Panc1 (cell line): ENCODE data around the gene CHN1. TPM values are rescaled to one million over a fixed set of nuclear protein-coding genes. Genes with fewer than 3 reads are reported as not detected.

Source experiments
- ATAC-seq: fragments of 200-7000 bp; cut with Tn5 transposase; 2 replicates; pipeline ENCODE4 v1.9.1; 2020; ENCODE audit warnings: mild to moderate bottlenecking, moderate library complexity
- BruUV-seq: library from RNA; stranded (reverse); fragments of 400-500 nt; replicated peaks from 2 replicates; lab custom pipeline; 2021; lab: Mats Ljungman, UMichigan
- CTCF ChIA-PET: fragments of 300-600 bp; sonication (Branson Sonifier 250); formaldehyde crosslinking; loops from one replicate; lab custom pipeline; 2022; ENCODE audit warnings: antibody characterized with exemption; lab: Charles Lee
- POLR2A ChIA-PET: fragments of 300-600 bp; sonication (Branson Sonifier 250); formaldehyde crosslinking; loops from one replicate; lab custom pipeline; 2022; ENCODE audit warnings: antibody characterized with exemption; lab: Charles Lee
- DNase-seq: peaks from one replicate; pipeline ENCODE4 v3.0.0-alpha.2; 2010; ENCODE audit warnings: low read depth, low spot score
- H3K27ac ChIP-seq: 2 replicates; pipeline ENCODE4 v1.5.1; 2011; ENCODE audit warnings: mild to moderate bottlenecking, low read length, inconsistent platforms
- H3K27me3 ChIP-seq: fragments of 200-500 bp; sonication (Bioruptor generic); 2 replicates; pipeline ENCODE4 v1.6.0; 2014; ENCODE audit warnings: low read length, inconsistent platforms; ENCODE audit not compliant: control insufficient read depth, insufficient read depth
- H3K36me3 ChIP-seq: fragments of 200-500 bp; sonication (Bioruptor generic); 2 replicates; pipeline ENCODE4 v1.5.1; 2014; ENCODE audit warnings: inconsistent platforms, mild to moderate bottlenecking, low read length, moderate library complexity; ENCODE audit not compliant: control insufficient read depth, insufficient read depth
- H3K4me1 ChIP-seq: 2 replicates; pipeline ENCODE4 v1.5.1; 2011; ENCODE audit warnings: inconsistent platforms, mild to moderate bottlenecking, low read length, moderate library complexity; ENCODE audit not compliant: control insufficient read depth, insufficient read depth
- H3K4me3 ChIP-seq, 2 experiments: 2 replicates each; pipeline ENCODE4 v1.5.1; 2011 to 2012; ENCODE audit warnings: low read depth in 2 of 2, low read length in 2 of 2, mild to moderate bottlenecking in 2 of 2, inconsistent platforms in 1 of 2, moderate library complexity in 1 of 2
- H3K9me3 ChIP-seq: fragments of 200-500 bp; sonication (Bioruptor generic); 2 replicates; pipeline ENCODE4 v1.5.1; 2014; ENCODE audit warnings: low read depth, mild to moderate bottlenecking, inconsistent platforms, low read length, moderate library complexity; ENCODE audit not compliant: control insufficient read depth, insufficient read depth
- CTCF ChIP-seq: fragments of 450-650 bp; IDR thresholded peaks from 2 replicates; pipeline ENCODE4 v1.5.1; 2017; ENCODE audit warnings: mild to moderate bottlenecking
- POLR2AphosphoS5 ChIP-seq: IDR thresholded peaks from 2 replicates; pipeline ENCODE4 v1.6.1; 2012; ENCODE audit warnings: mild to moderate bottlenecking, low read depth, low read length, moderate library complexity
- REST ChIP-seq, 2 experiments: IDR thresholded peaks; 2 replicates each; pipeline ENCODE4 v1.6.1; 2011 to 2012; ENCODE audit warnings: low read depth in 2 of 2, control low read depth in 1 of 2, low read length in 1 of 2, mild to moderate bottlenecking in 1 of 2, moderate library complexity in 1 of 2; ENCODE audit not compliant: insufficient read depth in 1 of 2
- SIN3A ChIP-seq: IDR thresholded peaks from 2 replicates; pipeline ENCODE4 v1.6.1; 2012; ENCODE audit warnings: low read depth, mild to moderate bottlenecking, low read length, moderate library complexity, borderline replicate concordance; ENCODE audit not compliant: insufficient read depth
- TCF7L2 ChIP-seq: IDR thresholded peaks from 2 replicates; pipeline ENCODE4 v1.6.1; 2011; ENCODE audit warnings: mild to moderate bottlenecking, low read depth, low read length, inconsistent platforms
- in situ Hi-C: cut with HindIII; loops from 2 replicates; pipeline ENCODE4 v1.10.0; 2016; ENCODE audit warnings: low sequenced_read_pairs, low pct_unique_long_range_greater_than_20kb
- intact Hi-C: fragments of 100-400 bp; cut with micrococcal nuclease; formaldehyde crosslinking; loops from one replicate; pipeline ENCODE4 v1.10.0; 2022; ENCODE audit not compliant: unreplicated experiment
- total RNA-seq: library from RNA; stranded (reverse); gene quantifications from one replicate; pipeline ENCODE4 v1.2.1, GENCODE V29; 2021; ENCODE audit not compliant: unreplicated experiment

CHN1 gene
- total RNA-seq, 1 experiment from 2014 or later, result 20.8 TPM

DNA sequence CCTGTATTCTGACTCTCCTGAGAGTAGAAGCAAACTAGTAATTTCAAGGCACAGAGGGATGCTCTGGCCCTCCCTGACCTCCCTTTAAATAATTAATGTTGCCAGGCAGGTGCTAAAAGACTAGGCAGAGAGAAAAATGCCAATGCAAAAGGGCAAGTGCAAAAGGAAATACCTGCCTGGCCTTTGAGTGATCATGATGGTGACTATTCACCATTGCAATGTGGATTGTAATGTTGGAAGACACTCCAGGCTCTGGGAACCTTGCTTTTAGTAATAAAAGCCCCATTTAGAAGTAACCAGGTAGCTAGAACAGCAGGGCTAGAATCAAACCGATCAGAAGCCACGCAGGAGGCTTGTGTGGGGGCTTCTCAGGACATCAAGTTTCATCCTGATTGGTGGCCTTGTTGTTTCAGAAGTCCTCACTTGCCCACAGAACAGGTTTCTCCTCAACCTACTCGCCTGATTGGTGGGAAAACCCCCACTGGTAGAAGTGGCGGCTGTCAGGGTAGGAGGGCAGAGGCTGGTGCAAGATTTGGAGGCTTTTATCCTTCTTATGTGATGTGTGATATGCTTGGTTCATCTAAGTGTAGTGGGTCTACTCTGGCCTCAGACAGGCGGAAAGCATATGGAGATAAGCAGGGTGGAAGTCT lies 224.9 kb downstream of the CHN1 start:
- H3K27ac ChIP-seq, result no peak overlapping the region
- no peak for TF ChIP-seq SIN3A
- TF ChIP-seq REST (IDR thresholded peaks at IDR 0.05; ENCODE audit: insufficient read depth in 1 of 2, low read depth in 2 of 2, low read length in 1 of 2), result no peak
- no peak for TF ChIP-seq CTCF
- no peak for TF ChIP-seq TCF7L2
- TF ChIP-seq POLR2AphosphoS5, result no peak
- CTCF ChIA-PET, result interaction anchor here (1.1 kb wide), 1 partner anchor 9 kb away, joined by 5 read pairs; no protein-coding TSS in a partner anchor
- H3K4me3 ChIP-seq, result no peak overlapping the region
- H3K27me3 ChIP-seq, result no peaks in the 10 kb centered on the region
- no peaks in the 10 kb centered on the region for H3K4me1 ChIP-seq
- no peaks in the 10 kb centered on the region for H3K9me3 ChIP-seq
- intact Hi-C loops, result no loop called here
- POLR2A ChIA-PET, result no interaction called here
- no peaks in the 10 kb centered on the region for H3K36me3 ChIP-seq
- BruUV-seq, result no TSS peak
- in situ Hi-C loops, result loop anchor here (25.0 kb wide), 1 partner anchor 182 kb away; no protein-coding TSS in a partner anchor
- no peak for ATAC-seq
- no peak for DNase-seq

DNA sequence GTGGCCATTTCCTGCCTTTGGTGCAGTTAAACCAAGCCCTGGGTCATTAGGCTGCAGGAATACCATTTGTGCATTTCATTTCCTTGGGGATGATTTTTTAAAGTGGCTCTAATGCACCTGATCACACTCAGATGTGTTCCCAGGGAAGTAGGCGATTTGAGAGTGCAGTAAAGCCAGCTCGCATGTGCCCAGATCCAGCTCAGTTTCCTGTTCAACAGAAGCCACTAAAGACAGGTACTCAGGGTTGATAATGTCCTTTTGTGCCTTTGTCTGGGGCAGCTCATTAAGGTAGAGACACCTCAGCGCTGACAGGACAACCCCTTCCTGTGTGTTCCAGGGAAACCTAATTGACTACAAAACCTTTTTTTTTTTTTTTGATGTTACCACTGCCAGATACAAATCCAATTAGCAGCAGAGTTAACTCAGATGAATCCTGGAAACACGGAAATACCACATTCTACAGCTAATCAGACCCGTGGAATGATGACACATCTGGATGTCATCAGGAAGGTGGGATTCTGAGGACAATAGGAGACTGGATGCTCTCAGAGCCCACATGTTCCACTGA lies 225.7 kb downstream of the CHN1 start:
- ATAC-seq (no peak), DNase-seq (no peak)
- ChIA-PET CTCF (interaction anchor here (1.1 kb wide), 1 partner anchor 8 kb away, joined by 5 read pairs; no protein-coding TSS in a partner anchor), POLR2A (no interaction called here)
- no peak for TF ChIP-seq TCF7L2
- TF ChIP-seq SIN3A, result no peak
- TF ChIP-seq CTCF, result no peak
- no peak for TF ChIP-seq POLR2AphosphoS5
- TF ChIP-seq REST (IDR thresholded peaks at IDR 0.05; ENCODE audit: insufficient read depth in 1 of 2, low read depth in 2 of 2, low read length in 1 of 2), result no peak
- Histone ChIP-seq H3K9me3 (no peaks in the 10 kb centered on the region), H3K36me3 (no peaks in the 10 kb centered on the region), H3K27me3 (no peaks in the 10 kb centered on the region), H3K4me1 (no peaks in the 10 kb centered on the region), H3K27ac (no peak overlapping the region), H3K4me3 (no peak overlapping the region)
- no TSS peak for BruUV-seq
- in situ Hi-C loops, result loop anchor here (25.0 kb wide), 1 partner anchor 183 kb away; no protein-coding TSS in a partner anchor
- intact Hi-C loops, result no loop called here
